ENCODE results near the gene RLN3. TPM values are rescaled to one million over a fixed set of nuclear protein-coding genes. Genes with fewer than 3 reads are reported as not detected.

RLN3 gene
- total RNA-seq, 1 donor from 2014 or later = not detected

- Mint-ChIP-seq H3K36me3 (ENCODE audit: low read depth) (no peaks in the 10 kb centered on the region), H3K27me3 (ENCODE audit: low read depth) (peaks cover 19% of the 10 kb centered on the region)
These were observed 25.6 kb downstream of the RLN3 start for GRCh38 chr19:14053500-14053899.

GRCh38 chr19:14054099-14054498, 26.2 kb downstream of the RLN3 start:
- H3K36me3 Mint-ChIP-seq (ENCODE audit: low read depth) = no peaks in the 10 kb centered on the region
- H3K27ac Mint-ChIP-seq (ENCODE audit: unreplicated experiment) = no peak overlapping the region
- H3K9me3 Mint-ChIP-seq = no peaks in the 10 kb centered on the region
- H3K27me3 Mint-ChIP-seq (ENCODE audit: low read depth) = peaks cover 25% of the 10 kb centered on the region
- no peak overlapping the region for H3K4me3 Mint-ChIP-seq
- no peaks in the 10 kb centered on the region for H3K4me1 Mint-ChIP-seq
- DNase-seq (ENCODE audit: low read depth, low spot score) = no peak
- TF ChIP-seq CTCF (conservative IDR thresholded peaks at IDR 0.05) = no peak

More at GRCh38 chr19:14053500-14053899, 25.6 kb downstream of the RLN3 start:
- no peak for DNase-seq (ENCODE audit: low read depth, low spot score)
- TF ChIP-seq CTCF (conservative IDR thresholded peaks at IDR 0.05) = no peak
- Mint-ChIP-seq H3K27ac (ENCODE audit: unreplicated experiment) (no peak overlapping the region), H3K4me3 (no peak overlapping the region), H3K4me1 (no peaks in the 10 kb centered on the region), H3K9me3 (no peaks in the 10 kb centered on the region)

- DNase-seq (ENCODE audit: low read depth, low spot score) = no peak
- no peaks in the 10 kb centered on the region for H3K36me3 Mint-ChIP-seq (ENCODE audit: low read depth)
- no peaks in the 10 kb centered on the region for H3K9me3 Mint-ChIP-seq
- TF ChIP-seq CTCF (conservative IDR thresholded peaks at IDR 0.05) = no peak
- peaks cover 1% of the 10 kb centered on the region for H3K4me1 Mint-ChIP-seq
- H3K27ac Mint-ChIP-seq (ENCODE audit: unreplicated experiment) = no peak overlapping the region
- H3K27me3 Mint-ChIP-seq (ENCODE audit: low read depth) = peaks cover 31% of the 10 kb centered on the region
- no peak overlapping the region for H3K4me3 Mint-ChIP-seq
These were observed 26.8 kb downstream of the RLN3 start for GRCh38 chr19:14054721-14055120.

- H3K36me3 Mint-ChIP-seq (ENCODE audit: low read depth) = no peaks in the 10 kb centered on the region
- H3K4me1 Mint-ChIP-seq = peaks cover 6% of the 10 kb centered on the region
- no peak overlapping the region for H3K4me3 Mint-ChIP-seq
- no peak overlapping the region for H3K27ac Mint-ChIP-seq (ENCODE audit: unreplicated experiment)
- H3K9me3 Mint-ChIP-seq = no peaks in the 10 kb centered on the region
- no peak for TF ChIP-seq CTCF (conservative IDR thresholded peaks at IDR 0.05)
- peaks cover 38% of the 10 kb centered on the region for H3K27me3 Mint-ChIP-seq (ENCODE audit: low read depth)
- DNase-seq (ENCODE audit: low read depth, low spot score) = no peak
These were observed 27.4 kb downstream of the RLN3 start for GRCh38 chr19:14055396-14055795.

- Mint-ChIP-seq H3K4me1 (peaks cover 6% of the 10 kb centered on the region), H3K27me3 (ENCODE audit: low read depth) (peaks cover 41% of the 10 kb centered on the region), H3K27ac (ENCODE audit: unreplicated experiment) (no peak overlapping the region), H3K4me3 (no peak overlapping the region), H3K9me3 (no peaks in the 10 kb centered on the region), H3K36me3 (ENCODE audit: low read depth) (no peaks in the 10 kb centered on the region)
- no peak for DNase-seq (ENCODE audit: low read depth, low spot score)
- TF ChIP-seq CTCF (conservative IDR thresholded peaks at IDR 0.05) = no peak
These were observed 28.2 kb downstream of the RLN3 start for GRCh38 chr19:14056069-14056666.

Measured in neural crest cell (in vitro differentiated cells).